ENCODE measurements around the gene RTKN2. TPM values are rescaled to one million over a fixed set of nuclear protein-coding genes. Genes with fewer than 3 reads are reported as not detected.

The RTKN2 gene
- total and polyA plus RNA-seq, 2 of the 4 experiments (the other 2 are of a cell fraction) = 0.75 to 0.90 TPM

DNA sequence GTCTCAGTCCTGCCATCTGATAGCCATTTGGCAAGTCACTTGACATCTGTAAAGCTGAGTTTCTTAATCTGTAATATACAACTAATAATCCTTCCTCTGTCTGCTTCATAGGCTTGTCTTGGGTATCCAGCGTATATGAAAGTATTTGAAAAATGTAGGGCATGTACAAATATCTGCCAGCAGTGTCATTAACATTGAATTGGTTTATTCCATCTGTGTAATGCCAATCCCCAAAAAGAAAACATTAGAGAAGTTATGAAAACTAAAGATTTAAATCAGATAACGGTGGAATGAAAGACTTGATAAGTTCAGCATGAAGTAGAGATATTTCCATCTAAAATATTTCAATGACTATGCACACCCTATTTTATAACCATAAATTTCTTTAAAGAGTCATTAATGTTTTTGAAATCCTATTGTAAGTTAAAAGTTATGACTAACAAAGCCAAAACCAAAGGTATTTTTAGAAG is 9.8 kb upstream of the RTKN2 start:
- Histone ChIP-seq H3K18ac (ENCODE audit: low read depth, low read length) (no peak overlapping the region), H2BK120ac (ENCODE audit: low read depth, low read length) (no peak overlapping the region), H2BK20ac (ENCODE audit: low read depth, low read length) (no peak overlapping the region), H3K4me2 (ENCODE audit: low read depth, low read length) (no peak overlapping the region), H3K9me3 (ENCODE audit: control insufficient read depth, insufficient read depth, low read length) (no peaks in the 10 kb centered on the region), H3K14ac (replicated peaks; ENCODE audit: low read depth, low read length) (no peak overlapping the region), H3K23ac (ENCODE audit: low read depth, low read length) (no peak overlapping the region), H2AK9ac (replicated peaks; ENCODE audit: low read depth, low read length, poor library complexity) (no peak overlapping the region), H3K27me3 (ENCODE audit: control insufficient read depth, insufficient read depth, low read length) (no peaks in the 10 kb centered on the region), H4K20me1 (ENCODE audit: insufficient read depth, low read length) (no peaks in the 10 kb centered on the region), H4K8ac (ENCODE audit: low read depth in 2 of 2, low read length in 2 of 2) (no peak overlapping the region), H3K36me3 (ENCODE audit: control insufficient read depth, insufficient read depth, low read length) (no peaks in the 10 kb centered on the region), H3K79me1 (ENCODE audit: low read depth in 1 of 2, low read length in 2 of 2) (no peaks in the 10 kb centered on the region), H3K4me3 (ENCODE audit: insufficient read depth, low read depth, low read length) (no peak overlapping the region), H2AK5ac (ENCODE audit: low read depth, low read length) (no peak overlapping the region), H3K56ac (ENCODE audit: extremely low read depth, insufficient read depth, low read length) (no peak overlapping the region), H2BK5ac (ENCODE audit: low read depth, low read length, poor library complexity, severe bottlenecking) (no peak overlapping the region), H3K27ac (ENCODE audit: insufficient read depth, low read length) (no peak overlapping the region), H3K4ac (ENCODE audit: low read depth, low read length) (no peak overlapping the region), H3K4me1 (ENCODE audit: control insufficient read depth, insufficient read depth, low read length) (peaks cover 2% of the 10 kb centered on the region; the same call in 1 of the 2 replicates), H2AFZ (replicated peaks; ENCODE audit: low read length, poor library complexity) (no peak overlapping the region), H4K5ac (ENCODE audit: low read depth, low read length) (no peak overlapping the region), H2BK15ac (ENCODE audit: low read depth, low read length) (no peak overlapping the region), H4K91ac (ENCODE audit: insufficient read depth, low read depth, low read length) (no peak overlapping the region), H3K9me1 (ENCODE audit: insufficient read depth, low read length) (no peaks in the 10 kb centered on the region), H3K9ac (ENCODE audit: low read depth, low read length) (no peak overlapping the region)
- DNase-seq (peak; percentile 11), ATAC-seq (ENCODE audit: low read depth) (peak; percentile 89)
- in situ Hi-C loops (cut with MboI; ENCODE audit: low sequenced_read_pairs) = no loop called here
- TF ChIP-seq CEBPB (IDR thresholded peaks at IDR 0.05; ENCODE audit: low read depth, low read length) (no peak), RCOR1 (IDR thresholded peaks at IDR 0.05; ENCODE audit: insufficient replicate concordance, low read length) (no peak), BHLHE40 (IDR thresholded peaks at IDR 0.05; ENCODE audit: low read depth, low read length) (no peak), RFX5 (IDR thresholded peaks at IDR 0.05; ENCODE audit: low read depth, low read length) (no peak), POLR2A (IDR thresholded peaks at IDR 0.05; ENCODE audit: low read depth, low read length) (no peak), RAD21 (IDR thresholded peaks at IDR 0.05; ENCODE audit: low read length) (no peak), FOS (IDR thresholded peaks at IDR 0.05; ENCODE audit: low read depth, low read length) (no peak), MXI1 (IDR thresholded peaks at IDR 0.05; ENCODE audit: borderline replicate concordance, low read depth, low read length) (no peak), SMC3 (IDR thresholded peaks at IDR 0.05; ENCODE audit: low read depth, low read length) (no peak), MAZ (IDR thresholded peaks at IDR 0.05; ENCODE audit: borderline replicate concordance, low read depth, low read length) (no peak), MAFK (IDR thresholded peaks at IDR 0.05; ENCODE audit: low read depth, low read length) (no peak), NFE2L2 (IDR thresholded peaks at IDR 0.05; ENCODE audit: low read depth, low read length) (no peak), CHD1 (IDR thresholded peaks at IDR 0.05; ENCODE audit: low read depth, low read length) (no peak)
- TF ChIP-seq, protein P1, sequence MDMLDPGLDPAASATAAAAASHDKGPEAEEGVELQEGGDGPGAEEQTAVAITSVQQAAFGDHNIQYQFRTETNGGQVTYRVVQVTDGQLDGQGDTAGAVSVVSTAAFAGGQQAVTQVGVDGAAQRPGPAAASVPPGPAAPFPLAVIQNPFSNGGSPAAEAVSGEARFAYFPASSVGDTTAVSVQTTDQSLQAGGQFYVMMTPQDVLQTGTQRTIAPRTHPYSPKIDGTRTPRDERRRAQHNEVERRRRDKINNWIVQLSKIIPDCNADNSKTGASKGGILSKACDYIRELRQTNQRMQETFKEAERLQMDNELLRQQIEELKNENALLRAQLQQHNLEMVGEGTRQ (IDR thresholded peaks at IDR 0.05; ENCODE audit: low read depth, low read length) = no peak
- TF ChIP-seq, protein P2, sequence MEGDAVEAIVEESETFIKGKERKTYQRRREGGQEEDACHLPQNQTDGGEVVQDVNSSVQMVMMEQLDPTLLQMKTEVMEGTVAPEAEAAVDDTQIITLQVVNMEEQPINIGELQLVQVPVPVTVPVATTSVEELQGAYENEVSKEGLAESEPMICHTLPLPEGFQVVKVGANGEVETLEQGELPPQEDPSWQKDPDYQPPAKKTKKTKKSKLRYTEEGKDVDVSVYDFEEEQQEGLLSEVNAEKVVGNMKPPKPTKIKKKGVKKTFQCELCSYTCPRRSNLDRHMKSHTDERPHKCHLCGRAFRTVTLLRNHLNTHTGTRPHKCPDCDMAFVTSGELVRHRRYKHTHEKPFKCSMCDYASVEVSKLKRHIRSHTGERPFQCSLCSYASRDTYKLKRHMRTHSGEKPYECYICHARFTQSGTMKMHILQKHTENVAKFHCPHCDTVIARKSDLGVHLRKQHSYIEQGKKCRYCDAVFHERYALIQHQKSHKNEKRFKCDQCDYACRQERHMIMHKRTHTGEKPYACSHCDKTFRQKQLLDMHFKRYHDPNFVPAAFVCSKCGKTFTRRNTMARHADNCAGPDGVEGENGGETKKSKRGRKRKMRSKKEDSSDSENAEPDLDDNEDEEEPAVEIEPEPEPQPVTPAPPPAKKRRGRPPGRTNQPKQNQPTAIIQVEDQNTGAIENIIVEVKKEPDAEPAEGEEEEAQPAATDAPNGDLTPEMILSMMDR (conservative IDR thresholded peaks at IDR 0.05; ENCODE audit: low read depth, low read length) = no peak
- TF ChIP-seq, protein P3, sequence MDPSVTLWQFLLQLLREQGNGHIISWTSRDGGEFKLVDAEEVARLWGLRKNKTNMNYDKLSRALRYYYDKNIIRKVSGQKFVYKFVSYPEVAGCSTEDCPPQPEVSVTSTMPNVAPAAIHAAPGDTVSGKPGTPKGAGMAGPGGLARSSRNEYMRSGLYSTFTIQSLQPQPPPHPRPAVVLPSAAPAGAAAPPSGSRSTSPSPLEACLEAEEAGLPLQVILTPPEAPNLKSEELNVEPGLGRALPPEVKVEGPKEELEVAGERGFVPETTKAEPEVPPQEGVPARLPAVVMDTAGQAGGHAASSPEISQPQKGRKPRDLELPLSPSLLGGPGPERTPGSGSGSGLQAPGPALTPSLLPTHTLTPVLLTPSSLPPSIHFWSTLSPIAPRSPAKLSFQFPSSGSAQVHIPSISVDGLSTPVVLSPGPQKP (IDR thresholded peaks at IDR 0.05; ENCODE audit: borderline replicate concordance, low read depth, low read length) = no peak
- intact Hi-C loops (cut with micrococcal nuclease) = loop anchor here (5.0 kb wide), 1 partner anchor 84 kb away; no protein-coding TSS in a partner anchor
- dilution Hi-C loops (cut with HindIII; ENCODE audit: low sequenced_read_pairs, unreplicated experiment) = no loop called here
- POLR2A ChIA-PET (ENCODE audit: unreplicated experiment) = no interaction called here
- WGBS, 2 experiments (ENCODE audit: extremely low coverage in 2 of 2, insufficient read length in 1 of 2) = no CpG with 5 or more reads among the region's 2 CpGs
- no TSS peak for BruUV-seq (replicated peaks)
- CTCF ChIA-PET = interaction anchor here (1.3 kb wide), 1 partner anchor 14 kb away, joined by 5 read pairs; no protein-coding TSS in a partner anchor

All from IMR-90 (cell line).